ENCODE results near the gene FAM50B.

FAM50B gene

DNA sequence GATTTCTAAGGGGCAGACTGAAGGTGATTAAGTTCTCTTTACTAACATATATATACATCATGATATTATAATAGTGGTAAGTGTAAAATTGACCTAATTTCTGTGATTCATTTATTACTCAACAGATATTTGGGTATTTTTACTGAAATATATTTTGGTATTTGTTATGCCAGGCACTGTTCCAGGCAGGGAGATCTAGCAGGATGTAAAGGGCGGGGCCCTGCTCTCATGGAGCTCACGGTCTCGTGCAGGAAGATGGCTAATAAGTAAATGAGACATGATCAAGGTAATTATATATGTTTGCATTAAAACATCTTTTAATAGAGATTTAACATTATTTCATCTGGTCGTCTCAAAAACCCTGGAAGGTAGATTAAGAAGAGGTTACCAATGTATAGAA, 27.7 kb downstream of the FAM50B start:
- no peak overlapping the region for H3K9ac ChIP-seq (ENCODE audit: low read length)
- no peaks in the 10 kb centered on the region for H3K79me2 ChIP-seq (ENCODE audit: insufficient read depth, low read length)
- TF ChIP-seq CTCF (IDR thresholded peaks at IDR 0.05; ENCODE audit: insufficient read depth, low read length, poor library complexity, severe bottlenecking) (no peak), EZH2phosphoT487 (conservative IDR thresholded peaks at IDR 0.05; ENCODE audit: low read length) (no peak)
- H3F3A ChIP-seq (ENCODE audit: insufficient read depth) = no peaks in the 10 kb centered on the region
- no peaks in the 10 kb centered on the region for H3K9me3 ChIP-seq (ENCODE audit: insufficient read depth, low read length)
- no peaks in the 10 kb centered on the region for H4K20me1 ChIP-seq (ENCODE audit: low read depth, low read length)
- H3K27ac ChIP-seq (ENCODE audit: low read depth, low read length) = no peak overlapping the region
- no peaks in the 10 kb centered on the region for H3K36me3 ChIP-seq (ENCODE audit: low read length)
- no peak overlapping the region for H3K4me3 ChIP-seq (ENCODE audit: insufficient read depth, low read length, poor library complexity, severe bottlenecking)
- no peak overlapping the region for H2AFZ ChIP-seq (ENCODE audit: low read depth, low read length, severe bottlenecking)
- no peak overlapping the region for H3K4me2 ChIP-seq (ENCODE audit: low read depth, low read length, poor library complexity, severe bottlenecking)
- H3K27me3 ChIP-seq (ENCODE audit: low read length) = no peaks in the 10 kb centered on the region
- no peaks in the 10 kb centered on the region for H3K9me2 ChIP-seq (replicated peaks; ENCODE audit: insufficient read depth, low read length)

DNA sequence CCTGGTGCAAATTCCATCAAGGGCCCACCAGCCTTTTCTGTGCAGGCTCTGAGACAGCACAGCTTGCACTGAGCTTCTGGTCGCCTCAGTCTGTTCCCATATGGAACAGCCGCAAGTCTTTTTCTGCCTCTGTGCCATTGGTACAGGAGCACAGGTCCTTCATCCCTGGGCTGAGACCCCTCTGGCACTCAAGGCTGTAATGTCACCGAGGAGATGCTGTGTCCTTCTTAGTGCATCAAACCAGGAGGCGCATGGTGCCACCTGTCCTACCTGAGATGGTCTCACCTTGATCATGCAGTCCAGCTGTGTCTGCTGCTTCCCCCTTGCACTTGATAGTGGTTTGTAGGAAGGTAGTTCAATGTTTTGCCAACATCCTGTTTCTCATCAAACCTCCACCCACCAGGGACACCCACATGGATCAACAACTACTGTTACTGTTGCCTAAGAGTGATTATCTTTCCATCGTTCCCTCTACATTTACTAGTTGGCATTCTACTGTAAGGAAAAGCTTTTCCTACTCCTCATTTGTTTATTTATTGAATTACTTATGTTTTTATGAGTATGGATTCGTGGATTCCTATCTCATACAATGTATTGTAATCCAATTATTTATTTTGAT, 29.0 kb downstream of the FAM50B start:
- no peaks in the 10 kb centered on the region for H4K20me1 ChIP-seq (ENCODE audit: low read depth, low read length)
- no peak overlapping the region for H3K4me3 ChIP-seq (ENCODE audit: insufficient read depth, low read length, poor library complexity, severe bottlenecking)
- TF ChIP-seq EZH2phosphoT487 (conservative IDR thresholded peaks at IDR 0.05; ENCODE audit: low read length) (no peak), CTCF (IDR thresholded peaks at IDR 0.05; ENCODE audit: insufficient read depth, low read length, poor library complexity, severe bottlenecking) (no peak)
- H3K9ac ChIP-seq (ENCODE audit: low read length) = no peak overlapping the region
- H2AFZ ChIP-seq (ENCODE audit: low read depth, low read length, severe bottlenecking) = no peak overlapping the region
- no peaks in the 10 kb centered on the region for H3K27me3 ChIP-seq (ENCODE audit: low read length)
- H3K36me3 ChIP-seq (ENCODE audit: low read length) = no peaks in the 10 kb centered on the region
- H3F3A ChIP-seq (ENCODE audit: insufficient read depth) = no peaks in the 10 kb centered on the region
- no peaks in the 10 kb centered on the region for H3K9me3 ChIP-seq (ENCODE audit: insufficient read depth, low read length)
- no peaks in the 10 kb centered on the region for H3K9me2 ChIP-seq (replicated peaks; ENCODE audit: insufficient read depth, low read length)
- no peak overlapping the region for H3K4me2 ChIP-seq (ENCODE audit: low read depth, low read length, poor library complexity, severe bottlenecking)
- H3K79me2 ChIP-seq (ENCODE audit: insufficient read depth, low read length) = no peaks in the 10 kb centered on the region
- H3K27ac ChIP-seq (ENCODE audit: low read depth, low read length) = no peak overlapping the region

GRCh38 chr6:3879194-3879952, 30.2 kb downstream of the FAM50B start:
- H3K9ac ChIP-seq (ENCODE audit: low read length) = no peak overlapping the region
- no peak overlapping the region for H3K4me3 ChIP-seq (ENCODE audit: insufficient read depth, low read length, poor library complexity, severe bottlenecking)
- H3K27ac ChIP-seq (ENCODE audit: low read depth, low read length) = no peak overlapping the region
- no peaks in the 10 kb centered on the region for H3K79me2 ChIP-seq (ENCODE audit: insufficient read depth, low read length)
- H4K20me1 ChIP-seq (ENCODE audit: low read depth, low read length) = no peaks in the 10 kb centered on the region
- no peak overlapping the region for H2AFZ ChIP-seq (ENCODE audit: low read depth, low read length, severe bottlenecking)
- H3K27me3 ChIP-seq (ENCODE audit: low read length) = no peaks in the 10 kb centered on the region
- no peak for TF ChIP-seq EZH2phosphoT487 (conservative IDR thresholded peaks at IDR 0.05; ENCODE audit: low read length)
- no peak for TF ChIP-seq CTCF (IDR thresholded peaks at IDR 0.05; ENCODE audit: insufficient read depth, low read length, poor library complexity, severe bottlenecking)
- H3K4me2 ChIP-seq (ENCODE audit: low read depth, low read length, poor library complexity, severe bottlenecking) = no peak overlapping the region
- no peaks in the 10 kb centered on the region for H3F3A ChIP-seq (ENCODE audit: insufficient read depth)
- H3K9me2 ChIP-seq (replicated peaks; ENCODE audit: insufficient read depth, low read length) = no peaks in the 10 kb centered on the region
- H3K36me3 ChIP-seq (ENCODE audit: low read length) = no peaks in the 10 kb centered on the region
- H3K9me3 ChIP-seq (ENCODE audit: insufficient read depth, low read length) = no peaks in the 10 kb centered on the region

Data from SU-DHL-6 (cell line).